NCI-H774 (cell line): ENCODE results near the gene CDKN2A.
A peak's percentile ranks its signal among the peaks of the same experiment; 100 is the strongest.

Experiments used
- DNase-seq: peaks from one replicate; lab custom pipeline; 2025; lab: John Stamatoyannopoulos, UW

The CDKN2A gene

DNA sequence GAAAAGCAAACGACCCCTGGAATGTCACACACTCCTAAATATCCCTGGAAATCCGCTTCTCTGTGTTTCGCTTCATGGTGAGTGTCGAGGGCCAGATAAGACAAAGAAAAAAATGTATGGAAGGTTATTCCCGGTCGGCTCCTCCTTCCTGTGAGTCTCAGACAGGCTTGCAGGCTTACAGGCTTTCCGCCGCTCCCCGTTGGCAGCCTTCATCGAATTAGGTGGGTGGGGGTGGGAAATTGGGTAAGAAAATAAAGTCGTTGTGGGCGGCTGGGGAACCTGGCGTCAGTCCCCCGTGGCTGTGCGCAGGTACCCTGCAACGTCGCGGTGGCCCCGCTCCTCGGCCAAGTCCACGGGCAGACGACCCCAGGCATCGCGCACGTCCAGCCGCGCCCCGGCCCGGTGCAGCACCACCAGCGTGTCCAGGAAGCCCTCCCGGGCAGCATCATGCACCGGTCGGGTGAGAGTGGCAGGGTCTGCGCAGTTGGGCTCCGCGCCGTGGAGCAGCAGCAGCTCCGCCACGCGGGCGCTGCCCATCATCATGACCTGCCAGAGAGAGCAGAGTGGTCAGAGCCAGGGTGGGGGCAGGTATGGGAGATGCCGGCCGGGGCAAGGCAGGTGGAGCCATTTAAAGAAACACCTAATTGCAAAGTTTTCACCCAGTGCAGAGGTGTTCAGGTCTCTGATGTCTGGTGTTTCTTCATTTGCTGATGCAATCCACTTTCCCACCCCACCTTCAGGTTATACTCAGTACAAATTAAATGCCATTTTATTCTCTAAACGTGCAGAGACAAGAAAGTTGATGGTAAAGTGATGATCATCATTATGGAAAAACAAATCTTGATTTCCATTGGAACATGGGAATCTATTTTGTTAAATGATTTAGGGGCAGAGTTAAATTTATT is 11.8 kb upstream of the CDKN2A start:
- no peak for DNase-seq

GRCh38 chr9:22005021-22005701 is 11.0 kb upstream of the CDKN2A start:
- DNase-seq = no peak

- DNase-seq = no peak
These were observed 7.8 kb upstream of the CDKN2A start for GRCh38 chr9:22002038-22002437.

- DNase-seq = no peak
These were observed 3.8 kb upstream of the CDKN2A start for GRCh38 chr9:21998026-21998425.

- DNase-seq = no peak
These were observed 3.3 kb upstream of the CDKN2A start for GRCh38 chr9:21997480-21997879.

GRCh38 chr9:21996858-21997257 is 2.7 kb upstream of the CDKN2A start:
- no peak for DNase-seq

GRCh38 chr9:21996438-21996837 is 2.2 kb upstream of the CDKN2A start:
- peak; percentile 72 for DNase-seq

- peak; percentile 58 for DNase-seq
These were observed 1.6 kb upstream of the CDKN2A start for GRCh38 chr9:21995666-21996398.

- peak; percentile 82 for DNase-seq
These were observed 944 bp upstream of the CDKN2A start for GRCh38 chr9:21995006-21995665.

DNA sequence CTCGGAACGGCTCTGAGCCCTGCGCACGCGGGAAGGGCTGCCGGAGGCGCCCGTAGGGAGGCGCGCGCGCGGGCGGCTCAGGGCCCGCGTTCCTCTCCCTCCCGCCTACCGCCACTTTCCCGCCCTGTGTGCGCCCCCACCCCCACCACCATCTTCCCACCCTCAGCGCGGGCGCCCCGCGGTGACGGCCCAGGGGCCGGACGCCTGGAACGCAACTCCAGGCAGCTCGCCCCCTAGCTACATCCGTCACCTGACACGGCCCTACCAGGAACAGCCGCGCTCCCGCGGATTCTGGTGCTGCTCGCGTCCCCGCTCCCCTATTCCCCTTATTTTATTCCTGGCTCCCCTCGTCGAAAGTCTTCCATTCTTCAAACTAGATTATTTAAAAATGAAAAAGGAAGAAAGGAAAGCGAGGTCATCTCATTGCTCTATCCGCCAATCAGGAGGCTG is 389 bp upstream of the CDKN2A start, which contains the start of gene CDKN2B-AS1:
Gene CDKN2B-AS1, plus strand, starts transcription at position 236 of the 450 bp plus-strand sequence.
- DNase-seq = peak; percentile 94

DNA sequence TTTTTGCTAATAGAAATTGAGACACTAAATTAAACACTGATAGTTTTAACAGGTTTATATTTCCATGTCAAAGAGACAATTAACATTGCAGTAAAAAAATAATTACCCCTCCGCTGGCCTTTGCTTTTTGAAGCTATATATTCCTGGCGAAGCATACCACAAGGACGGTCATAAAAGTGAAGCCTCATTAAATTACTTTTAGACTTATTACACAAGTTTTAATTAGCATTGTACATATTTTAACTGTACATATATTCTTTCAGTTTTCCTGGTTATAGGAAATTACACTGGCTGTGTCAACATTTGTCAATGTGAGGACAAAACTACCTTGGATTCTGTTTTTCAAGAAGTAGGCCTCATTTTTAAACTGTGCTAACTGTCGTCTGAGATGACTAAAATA is 1.2 kb downstream of the CDKN2A start:
- no peak for DNase-seq

DNA sequence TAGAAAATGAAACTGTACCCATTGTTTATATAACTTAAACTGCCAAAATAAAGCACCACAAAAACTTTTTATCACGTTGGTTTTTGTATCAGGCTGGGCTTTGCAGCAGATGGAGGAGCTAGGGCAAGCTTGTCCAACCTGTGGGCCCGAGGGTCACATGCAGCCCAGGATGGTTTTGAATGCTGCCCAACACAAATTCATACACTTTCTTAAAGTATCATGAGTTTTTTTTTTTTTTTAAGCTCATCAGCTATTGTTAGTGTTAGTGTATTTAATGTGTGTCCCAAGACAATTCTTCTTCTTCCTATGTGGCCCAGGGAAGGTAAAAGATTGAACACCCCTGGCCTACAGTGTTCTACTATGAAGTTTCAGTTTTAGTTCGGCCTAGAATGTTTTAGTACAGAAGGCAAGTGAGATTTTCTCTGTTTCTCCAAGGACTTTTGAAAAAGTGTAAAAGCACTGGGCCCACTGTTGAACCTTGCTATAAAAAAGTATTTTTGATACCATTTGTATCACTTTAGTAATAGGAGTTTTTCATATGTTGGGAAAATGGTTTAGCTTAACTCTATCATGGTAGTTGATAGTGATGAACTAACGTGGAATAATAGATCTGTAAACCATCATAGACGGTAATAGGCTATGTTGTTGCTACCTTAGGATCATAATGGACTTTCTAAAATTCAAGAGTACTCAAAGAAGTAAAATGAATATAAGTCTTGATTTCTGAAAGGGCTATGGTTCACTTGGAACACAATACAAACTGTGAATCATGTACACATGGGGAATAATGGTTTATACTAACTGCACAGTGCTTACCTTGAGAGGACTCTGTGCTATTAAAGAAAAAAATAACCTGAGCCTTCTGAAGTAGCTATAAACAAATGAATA is 2.9 kb downstream of the CDKN2A start:
- DNase-seq = peak; percentile 36

DNA sequence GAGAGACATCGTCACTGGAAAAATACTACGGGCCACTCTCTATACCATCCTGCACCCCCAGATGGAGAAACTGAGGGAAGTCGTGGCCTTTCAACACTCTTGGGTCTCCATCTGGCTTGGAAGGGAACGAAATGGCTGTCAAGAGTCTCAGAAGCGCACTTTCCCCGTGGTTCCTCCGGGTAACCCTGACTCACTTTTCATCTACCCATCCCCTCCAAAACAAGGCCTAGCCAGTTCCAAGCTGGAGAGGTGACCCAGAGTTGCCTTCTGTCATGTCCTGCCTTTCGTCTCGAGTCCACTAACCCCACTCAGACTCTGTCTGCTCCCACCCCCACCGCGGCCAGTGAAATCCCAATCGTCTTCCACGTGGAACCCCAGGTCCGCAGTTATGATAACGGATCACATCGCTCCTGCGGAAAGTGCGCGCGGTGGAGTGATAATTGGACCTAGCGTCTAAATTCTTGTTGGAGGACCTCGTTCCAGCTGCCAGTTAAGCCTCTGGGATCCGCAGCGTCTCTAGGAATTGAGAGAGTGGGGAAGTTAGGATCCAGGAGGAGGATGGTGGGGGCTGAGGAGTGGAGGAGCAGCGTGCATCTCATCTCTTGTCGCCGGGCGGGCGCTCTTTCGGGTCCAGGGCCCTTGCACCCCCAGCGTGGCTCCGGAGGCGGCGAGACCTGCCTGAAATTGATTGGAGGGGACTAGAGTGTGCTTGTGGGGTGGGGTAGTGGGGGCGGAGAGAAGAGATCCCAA is 4.6 kb downstream of the CDKN2A start:
- no peak for DNase-seq

DNA sequence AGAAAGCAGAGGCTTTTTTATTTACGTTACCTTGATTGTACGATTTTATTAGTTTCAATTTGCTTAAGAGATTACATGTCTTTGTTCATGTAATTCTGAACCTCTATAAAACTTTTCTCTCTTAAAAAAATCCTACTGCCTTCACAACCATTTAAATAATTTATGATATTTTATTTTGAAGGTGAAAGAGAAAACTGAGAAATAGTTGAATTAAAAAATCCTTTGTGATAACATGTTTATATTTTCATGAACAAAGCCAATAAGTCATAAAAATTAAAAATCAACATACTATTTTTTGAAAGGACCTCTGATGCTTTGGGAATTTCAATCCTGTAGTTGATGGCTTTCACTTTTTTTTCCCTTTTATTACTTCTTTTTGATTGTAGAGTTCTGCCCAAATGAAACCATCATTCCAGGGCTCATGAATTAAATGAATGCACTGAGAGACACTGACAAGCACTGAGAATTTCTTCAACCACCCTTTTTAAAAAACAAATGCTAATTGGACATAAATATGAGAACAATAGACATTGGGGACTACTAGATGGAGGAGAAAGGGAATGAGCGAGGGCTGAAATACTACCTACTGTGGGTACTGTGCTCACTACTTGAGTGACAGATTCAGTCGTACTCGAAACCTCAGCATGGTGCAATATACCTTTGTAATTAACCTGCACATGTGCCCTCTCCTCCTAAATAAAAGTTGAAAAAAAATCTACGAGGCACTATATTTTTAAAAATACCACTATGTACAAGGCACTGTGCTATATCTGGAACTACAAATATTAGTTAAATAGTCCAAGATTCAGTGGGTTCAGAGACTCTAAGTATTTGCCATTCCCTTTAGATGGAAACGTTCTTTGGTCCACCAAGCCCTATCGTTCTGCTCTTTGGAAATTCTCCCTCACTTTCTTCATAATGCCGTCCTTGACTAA is 5.9 kb downstream of the CDKN2A start:
- peak; percentile 27 for DNase-seq

DNA sequence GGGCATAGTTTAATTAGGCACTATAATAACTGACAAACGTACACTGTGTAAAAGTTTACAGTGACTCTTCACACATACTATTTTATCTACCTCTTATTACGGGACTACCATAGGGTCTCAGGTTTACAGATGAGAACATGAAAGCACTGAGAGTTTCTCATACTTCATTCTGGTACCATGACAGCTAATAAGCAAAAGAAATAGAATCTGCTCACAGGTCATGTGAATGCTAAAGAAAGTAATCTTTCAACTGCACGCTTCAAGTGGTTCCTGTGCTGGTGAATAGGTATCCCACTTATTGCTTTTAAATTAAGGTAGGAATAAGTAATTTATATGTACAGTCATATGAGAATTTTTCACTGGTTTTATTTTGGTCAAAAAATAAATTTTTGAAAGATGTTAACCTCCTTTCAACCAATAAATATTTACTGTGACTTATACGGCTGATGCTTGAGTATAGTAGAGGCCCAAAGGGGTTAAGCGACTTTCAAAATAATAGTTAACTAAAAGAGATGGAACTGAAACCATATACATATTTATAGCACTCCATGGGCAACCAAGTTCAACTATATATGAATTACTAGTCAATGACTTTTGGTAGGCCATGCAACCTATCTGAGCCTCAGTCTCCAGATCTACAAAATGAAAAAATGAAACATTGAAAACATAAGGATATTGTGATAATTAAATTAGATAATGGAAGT is 8.1 kb downstream of the CDKN2A start:
- no peak for DNase-seq

DNA sequence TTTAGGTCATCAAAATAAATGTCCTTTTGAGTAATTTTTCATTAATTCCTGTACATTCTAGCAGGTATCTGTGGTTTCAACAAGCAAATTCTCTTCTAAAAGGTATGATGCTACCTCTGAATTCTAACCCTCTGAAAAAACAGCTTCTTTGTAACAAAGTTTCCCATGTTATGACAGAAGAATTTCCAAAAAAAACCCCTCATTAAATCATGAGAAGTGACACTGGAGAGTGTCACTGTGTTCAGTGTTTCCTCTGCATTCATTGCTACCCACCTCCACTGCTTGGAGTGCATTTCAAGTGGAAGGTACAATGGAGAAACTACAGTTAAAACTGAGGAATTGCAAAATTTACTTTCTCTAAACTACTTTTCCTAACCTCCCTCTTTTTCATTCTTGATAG is 10.1 kb downstream of the CDKN2A start:
- no peak for DNase-seq

- DNase-seq = peak; percentile 50
These were observed 10.6 kb downstream of the CDKN2A start for GRCh38 chr9:21983561-21983935.

DNA sequence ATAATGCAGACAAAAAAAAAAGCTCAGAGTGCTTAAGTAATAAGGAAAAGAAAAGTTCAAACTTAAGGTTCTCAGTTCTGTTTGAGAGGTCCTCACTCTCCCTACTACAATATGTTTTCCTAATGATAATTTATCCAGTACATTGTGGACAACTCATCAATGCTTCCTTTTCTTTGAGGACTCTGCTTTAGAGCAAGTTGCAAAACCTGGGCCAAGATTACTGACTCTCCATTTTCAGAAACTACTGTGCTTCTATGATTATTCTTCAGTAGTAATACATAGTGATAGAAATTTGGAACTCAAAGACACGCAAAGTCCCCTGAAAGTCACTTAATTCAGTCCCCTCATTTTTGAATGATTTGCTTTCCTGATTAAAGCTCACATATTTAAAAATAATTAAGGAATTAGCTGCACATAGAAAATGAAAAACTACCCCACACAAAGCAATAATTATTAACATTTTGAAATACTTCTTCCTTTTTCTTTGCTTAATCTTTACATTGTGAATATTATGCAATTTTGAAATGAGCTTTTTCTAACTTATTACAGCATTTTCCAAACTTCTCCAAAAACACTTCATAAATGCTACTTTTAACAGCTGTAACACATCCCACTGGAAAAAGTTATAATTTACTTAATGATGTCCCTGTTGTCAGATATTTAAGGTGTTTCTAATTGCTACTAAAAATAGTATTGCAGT is 11.2 kb downstream of the CDKN2A start:
- no peak for DNase-seq
